Endothelial cell of umbilical vein (primary cell): Measurements from ENCODE around the gene PLA2G6.

ENCODE experiments used
- CTCF ChIP-seq, 2 donors: IDR thresholded peaks; 1 replicate in 1 of 2; 2 replicates in 1 of 2; pipeline ENCODE4 v1.5.1; 2011; ENCODE audit warnings: low read length in 2 of 2, mild to moderate bottlenecking in 2 of 2, moderate library complexity in 2 of 2, control low read depth in 1 of 2, inconsistent platforms in 1 of 2, low read depth in 1 of 2; ENCODE audit not compliant: insufficient read depth in 1 of 2; ENCODE audit errors: extremely low read depth in 1 of 2
- EZH2 ChIP-seq: IDR thresholded peaks from 2 replicates; pipeline ENCODE4 v1.6.1; 2012; ENCODE audit warnings: borderline replicate concordance, low read depth, mild to moderate bottlenecking, moderate library complexity, low read length, inconsistent platforms; ENCODE audit not compliant: severe bottlenecking
- FOS ChIP-seq: IDR thresholded peaks from 2 replicates; pipeline ENCODE4 v1.6.1; 2011; ENCODE audit warnings: mild to moderate bottlenecking, low read length, moderate library complexity, borderline replicate concordance; ENCODE audit not compliant: insufficient read depth
- GATA2 ChIP-seq: IDR thresholded peaks from 2 replicates; pipeline ENCODE4 v1.7.0; 2011; ENCODE audit warnings: low read depth, mild to moderate bottlenecking, moderate library complexity, mixed read lengths, low read length; ENCODE audit not compliant: insufficient read length, insufficient read depth
- JUN ChIP-seq: IDR thresholded peaks from 2 replicates; pipeline ENCODE4 v1.6.1; 2011; ENCODE audit warnings: borderline replicate concordance, low read depth; ENCODE audit not compliant: insufficient read length, insufficient read depth
- MYC ChIP-seq: IDR thresholded peaks from one replicate; pipeline ENCODE4 v1.6.1; 2011; ENCODE audit warnings: mild to moderate bottlenecking, low read depth, low read length
- POLR2A ChIP-seq: IDR thresholded peaks from 2 replicates; pipeline ENCODE4 v1.6.1; 2012; ENCODE audit warnings: low read depth, mild to moderate bottlenecking, control low read depth, low read length
- POLR2AphosphoS5 ChIP-seq: IDR thresholded peaks from 2 replicates; pipeline ENCODE4 v1.6.1; 2012; ENCODE audit warnings: low read depth, mild to moderate bottlenecking, control low read depth, low read length, moderate library complexity; ENCODE audit not compliant: insufficient read depth

- no peak for TF ChIP-seq POLR2AphosphoS5
- no peak for TF ChIP-seq CTCF (IDR thresholded peaks at IDR 0.05; ENCODE audit: extremely low read depth in 1 of 2, insufficient read depth in 1 of 2, low read depth in 1 of 2, low read length in 2 of 2)
- TF ChIP-seq JUN: peak; percentile 40
- no peak for TF ChIP-seq POLR2A
- TF ChIP-seq FOS: peak; percentile 39
- no peak for TF ChIP-seq EZH2
- TF ChIP-seq MYC: peak; percentile 6
- no peak for TF ChIP-seq GATA2
Measured at GRCh38 chr22:38135133-38135706, 46.4 kb downstream of the PLA2G6 start.
